ENCODE results near the gene ZNF792.
"Not testable (repeated sequence)": the region's sequence is repeated elsewhere in the genome, so short reads cannot be mapped to it uniquely, and the experiment has no call there.

The ZNF792 gene

DNA sequence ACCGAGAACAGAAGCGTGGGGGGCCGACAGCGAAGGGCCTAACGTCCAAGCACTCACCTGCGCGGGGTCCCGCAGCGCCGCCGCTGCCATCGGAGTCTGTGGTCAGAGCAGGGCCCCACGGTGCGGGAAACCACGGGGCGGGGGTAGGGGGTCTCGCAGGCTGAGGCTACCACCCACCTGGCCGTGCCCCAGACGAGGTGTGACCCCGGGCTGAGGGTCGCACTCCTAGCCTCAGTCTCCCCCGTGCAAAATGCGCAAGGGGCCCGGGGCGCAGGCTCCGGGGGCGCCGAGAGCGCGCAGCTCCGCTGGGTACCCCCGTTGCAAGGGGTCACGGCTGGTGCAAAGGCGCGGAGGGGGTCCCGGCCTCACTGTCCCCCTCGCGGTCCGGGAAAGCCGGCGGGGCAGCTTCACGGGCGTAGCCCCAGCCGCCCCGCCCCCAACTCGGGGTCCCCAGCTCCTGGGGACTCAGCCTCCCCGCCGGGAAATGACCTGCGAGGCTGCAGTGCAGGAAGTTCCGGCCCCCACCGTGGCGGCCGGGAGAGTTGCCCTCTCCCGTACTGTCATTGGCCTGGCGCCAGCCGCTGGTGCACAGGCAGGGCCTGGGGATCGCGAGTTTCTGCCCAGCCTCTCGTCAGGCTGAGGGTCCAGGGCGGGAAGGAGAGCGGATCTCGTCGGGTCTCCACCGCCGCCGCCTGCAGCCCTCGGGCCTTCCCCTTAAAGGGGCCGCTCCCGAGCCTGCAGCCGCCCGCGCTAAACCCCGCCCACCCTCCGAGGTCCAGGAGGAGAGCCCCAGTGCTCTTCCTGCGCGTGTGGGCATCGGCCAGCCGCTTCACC, at the start of gene ZNF792:
Gene ZNF792, minus strand, starts transcription at position 657 of the 834 bp plus-strand sequence. Its CDS starts 567 bp downstream, at position 90.
- DNase-seq: peak in 1 of 2 donors; percentile 29

DNA sequence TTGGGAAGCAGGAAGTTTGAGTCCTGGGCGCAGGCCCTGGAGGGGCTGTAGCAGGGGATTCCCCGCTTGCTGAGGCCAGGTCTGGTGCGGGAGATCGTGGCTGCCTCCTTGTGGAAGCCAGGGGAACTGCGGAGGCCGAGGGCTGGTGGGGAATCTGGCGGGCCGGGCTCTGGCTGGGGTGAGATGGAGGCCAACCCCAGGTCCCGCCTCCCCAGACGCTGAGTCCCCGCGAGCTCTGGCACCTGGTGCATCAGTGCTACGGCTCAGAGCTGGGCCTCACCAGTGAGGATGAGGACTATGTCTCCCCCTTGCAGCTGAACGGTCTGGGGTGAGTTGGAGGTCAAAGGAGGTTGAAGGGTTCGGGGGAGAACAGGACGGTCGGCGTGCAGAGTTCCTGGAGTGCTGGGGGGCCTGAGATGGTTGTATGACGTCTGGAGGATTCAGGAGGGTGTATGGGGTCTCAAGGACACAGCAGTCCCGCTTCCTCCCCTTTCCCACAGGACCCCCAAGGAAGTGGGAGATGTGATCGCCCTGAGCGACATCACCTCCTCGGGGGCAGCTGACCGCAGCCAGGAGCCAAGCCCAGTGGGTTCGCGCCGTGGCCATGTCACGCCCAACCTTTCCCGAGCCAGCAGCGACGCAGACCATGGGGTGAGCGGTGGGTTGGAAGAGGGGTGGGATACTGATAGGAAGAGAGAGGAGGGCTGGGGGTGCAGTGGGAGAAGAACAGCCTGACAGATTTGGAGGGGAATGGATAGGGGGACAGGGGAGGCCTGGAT, 49.2 kb upstream of the ZNF792 start:
- DNase-seq: peak; percentile 73 to 90

GRCh38 chr19:35011737-35012682, 48.0 kb upstream of the ZNF792 start:
- no peak for DNase-seq

DNA sequence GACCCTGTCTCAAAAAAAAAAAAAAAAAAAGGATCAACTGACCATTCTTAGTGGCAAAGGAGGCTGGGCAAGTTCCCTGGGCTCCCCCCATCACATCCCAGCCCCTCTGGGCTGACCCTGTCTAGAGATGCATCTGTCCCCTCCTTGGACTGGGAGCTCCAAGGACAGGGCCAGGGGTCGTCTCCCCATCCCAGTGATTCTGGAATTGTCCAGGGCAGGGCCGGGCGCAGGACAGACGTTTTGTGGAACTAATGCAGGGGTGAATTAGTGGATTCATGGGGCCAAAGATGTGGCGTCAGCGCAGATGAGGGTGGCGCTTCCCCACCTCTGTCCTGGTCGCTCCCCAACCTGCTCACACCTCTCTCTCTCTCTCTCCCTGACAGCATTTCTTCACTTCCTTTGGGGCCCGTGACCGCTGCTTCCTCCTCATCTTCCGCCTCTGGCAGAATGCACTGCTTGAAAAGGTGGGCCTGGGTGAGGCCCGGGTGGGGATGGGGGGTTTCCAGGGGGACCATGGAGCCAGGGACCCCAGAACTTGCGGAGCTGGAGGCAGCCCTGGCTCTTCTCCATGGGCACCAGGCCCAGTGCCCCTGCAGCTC, 47.2 kb upstream of the ZNF792 start:
- DNase-seq: no peak

- no peak for DNase-seq
These were observed 45.7 kb upstream of the ZNF792 start for GRCh38 chr19:35009424-35010415.

GRCh38 chr19:35008891-35009341, 44.9 kb upstream of the ZNF792 start:
- DNase-seq: no peak

- DNase-seq: not testable (repeated sequence)
These were observed 43.4 kb upstream of the ZNF792 start for GRCh38 chr19:35007427-35007826.

GRCh38 chr19:35006999-35007365, 43.0 kb upstream of the ZNF792 start:
- DNase-seq: no peak

GRCh38 chr19:35006342-35006998, 42.4 kb upstream of the ZNF792 start:
- no peak for DNase-seq

DNA sequence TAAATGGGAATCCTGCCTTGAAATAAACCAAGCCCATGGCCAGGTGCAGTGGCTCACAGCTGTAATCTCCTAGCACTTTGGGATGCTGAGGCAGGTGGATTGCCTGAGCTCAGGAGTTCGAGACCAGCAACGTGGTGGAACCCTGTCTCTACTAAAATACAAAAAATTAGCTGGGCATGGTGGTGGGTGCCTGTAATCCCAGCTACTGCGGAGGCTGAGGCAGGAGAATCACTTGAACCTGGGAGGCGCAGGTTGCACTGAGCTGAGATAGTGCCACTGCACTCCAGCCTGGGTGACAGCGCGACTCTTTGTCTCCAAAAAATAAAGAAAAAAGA, 41.9 kb upstream of the ZNF792 start:
- DNase-seq: not testable (repeated sequence)

- no peak for DNase-seq
These were observed 41.4 kb upstream of the ZNF792 start for GRCh38 chr19:35005256-35005977.

DNA sequence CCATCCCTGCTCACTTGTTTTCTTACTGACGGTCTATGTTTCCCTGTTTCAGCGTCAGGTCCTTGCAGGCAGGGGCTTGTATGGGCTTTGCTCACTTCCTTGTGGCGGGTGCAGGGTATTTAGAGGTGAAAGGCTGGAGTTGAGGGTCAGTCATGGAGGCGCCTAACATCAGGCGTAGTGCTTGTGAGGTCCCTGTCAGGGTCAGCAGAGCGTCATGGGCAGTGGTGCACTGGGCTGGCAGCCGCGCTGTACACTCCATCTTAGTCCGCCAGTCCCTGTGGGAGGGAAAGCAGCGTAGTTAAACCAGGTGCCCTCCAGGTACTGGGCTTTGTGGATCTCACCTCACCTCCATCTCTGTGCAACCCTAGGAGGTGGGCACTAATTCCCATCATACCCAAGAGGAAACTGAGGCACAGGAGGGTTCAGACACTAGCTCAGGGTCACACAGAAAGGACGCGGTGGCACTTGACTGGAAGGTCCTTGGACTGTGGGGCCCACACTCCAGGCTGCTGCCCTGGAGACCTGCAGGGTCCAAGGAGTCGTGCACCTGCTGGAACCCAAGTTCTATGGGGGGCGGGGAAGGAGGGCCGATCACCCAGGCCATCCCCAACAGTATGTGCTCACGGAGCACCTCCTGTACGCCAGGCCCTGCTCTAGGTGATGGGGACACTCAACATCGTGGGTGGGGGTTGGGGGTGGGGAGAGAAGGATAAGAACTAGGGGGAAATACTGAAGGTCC, 40.7 kb upstream of the ZNF792 start:
- DNase-seq: no peak

- no peak for DNase-seq
These were observed 38.1 kb upstream of the ZNF792 start for GRCh38 chr19:35002037-35002535.

DNA sequence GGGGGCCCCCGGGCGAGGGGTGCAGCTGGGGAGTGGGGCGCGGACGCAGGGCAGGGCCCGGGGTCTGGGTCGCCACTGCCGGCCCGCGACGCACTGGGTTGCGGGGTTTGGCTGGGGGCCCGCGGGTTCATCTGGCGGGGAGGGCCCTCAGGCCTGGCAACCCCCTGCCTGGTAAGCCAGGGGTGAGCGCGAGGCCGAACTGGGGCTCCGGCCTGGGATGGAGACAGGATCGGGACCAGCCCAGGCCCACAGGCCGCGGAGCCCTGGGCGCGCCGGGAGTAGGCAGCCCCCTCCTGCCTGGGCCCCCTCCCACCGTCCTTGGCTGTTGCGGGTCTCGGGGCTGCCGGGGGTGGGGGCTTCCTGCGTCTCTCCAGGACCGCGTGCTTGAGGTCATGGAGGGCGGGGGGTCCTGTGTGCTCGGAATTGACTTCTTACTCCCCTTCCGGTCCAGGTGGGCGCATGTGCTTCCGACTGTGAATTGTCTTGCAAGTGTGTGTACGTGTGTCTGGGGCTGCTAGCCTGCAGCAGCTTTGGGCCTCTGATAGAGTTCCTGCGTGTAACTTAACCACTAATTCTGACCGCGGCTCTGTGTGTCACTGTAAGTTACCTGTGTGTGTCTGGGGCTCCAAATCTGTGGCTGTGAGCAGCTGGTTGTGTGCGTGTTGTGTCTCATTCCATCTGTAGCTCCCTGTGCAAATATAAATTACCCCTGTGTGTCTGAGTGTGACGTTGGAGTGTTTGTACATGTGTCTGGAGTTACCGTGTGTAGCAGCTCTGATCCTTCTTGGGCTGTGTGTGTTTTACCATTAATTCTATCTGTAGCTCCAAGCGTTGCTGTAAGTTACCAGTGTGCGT, 36.8 kb upstream of the ZNF792 start:
- DNase-seq: peak; percentile 52 to 73

DNA sequence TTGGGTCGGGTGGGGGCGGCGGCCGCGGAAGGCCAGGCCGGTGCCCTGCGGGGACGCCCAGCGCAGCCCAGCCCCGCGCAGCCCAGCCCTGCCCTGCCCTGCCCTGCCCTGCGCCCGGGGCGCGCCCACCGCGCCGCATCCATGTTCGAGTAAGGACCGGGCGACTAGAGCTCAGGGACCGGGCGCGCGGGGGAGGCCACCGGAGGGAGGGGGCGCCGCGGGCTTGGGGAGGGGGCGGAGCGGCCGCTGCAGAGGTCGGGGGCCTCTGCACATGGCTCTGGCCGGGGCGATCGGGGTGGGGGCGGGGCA, 36.3 kb upstream of the ZNF792 start:
- peak in 1 of 2 donors; percentile 95 for DNase-seq

GRCh38 chr19:34999498-35000337, 35.7 kb upstream of the ZNF792 start, which contains the start of gene GRAMD1A:
GRAMD1A (plus strand) TSS chr19:35000323; CDS start chr19:35000479, 156 bp downstream.
- peak; percentile 87 to 96 for DNase-seq
